Left forelimb (tissue), 1 donor: ENCODE data around the gene SETBP1.
"Not testable (repeated sequence)": the region's sequence is repeated elsewhere in the genome, so short reads cannot be mapped to it uniquely, and the experiment has no call there.

Experiments used
- DNase-seq: peaks from one replicate; pipeline ENCODE4 v3.0.0-alpha.2; 2018; ENCODE audit warnings: low spot score

The SETBP1 gene

DNA sequence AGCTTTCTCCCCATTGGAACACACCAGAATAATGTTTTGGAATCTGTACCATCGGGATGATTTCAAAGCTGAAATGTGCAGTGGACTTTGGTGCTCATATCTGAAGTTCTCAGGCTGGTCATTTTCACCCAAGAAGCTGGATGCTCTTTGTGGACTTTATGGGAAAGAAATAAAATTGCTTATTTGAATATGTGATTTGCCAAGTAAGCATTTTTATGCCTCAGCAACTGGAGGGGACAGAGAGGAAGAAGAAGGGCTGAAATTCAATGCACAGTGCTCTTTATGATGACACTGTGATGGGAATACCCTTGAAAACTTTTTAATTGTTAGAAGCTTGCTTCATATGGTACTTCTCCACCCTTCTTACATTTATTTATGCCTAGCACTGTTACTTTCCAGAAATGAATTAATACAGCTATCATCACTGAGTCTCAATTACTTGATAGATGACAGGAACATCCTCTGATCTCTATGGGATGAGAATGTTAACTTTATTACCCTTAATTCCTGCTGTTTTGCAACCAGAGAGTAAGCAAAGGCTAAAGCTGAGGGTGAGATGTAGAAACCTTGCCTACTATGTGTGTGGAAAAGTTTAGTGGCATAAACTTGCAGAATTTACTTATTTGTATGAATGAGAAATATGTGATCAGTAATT, 23.6 kb downstream of the SETBP1 start:
- no peak for DNase-seq

DNA sequence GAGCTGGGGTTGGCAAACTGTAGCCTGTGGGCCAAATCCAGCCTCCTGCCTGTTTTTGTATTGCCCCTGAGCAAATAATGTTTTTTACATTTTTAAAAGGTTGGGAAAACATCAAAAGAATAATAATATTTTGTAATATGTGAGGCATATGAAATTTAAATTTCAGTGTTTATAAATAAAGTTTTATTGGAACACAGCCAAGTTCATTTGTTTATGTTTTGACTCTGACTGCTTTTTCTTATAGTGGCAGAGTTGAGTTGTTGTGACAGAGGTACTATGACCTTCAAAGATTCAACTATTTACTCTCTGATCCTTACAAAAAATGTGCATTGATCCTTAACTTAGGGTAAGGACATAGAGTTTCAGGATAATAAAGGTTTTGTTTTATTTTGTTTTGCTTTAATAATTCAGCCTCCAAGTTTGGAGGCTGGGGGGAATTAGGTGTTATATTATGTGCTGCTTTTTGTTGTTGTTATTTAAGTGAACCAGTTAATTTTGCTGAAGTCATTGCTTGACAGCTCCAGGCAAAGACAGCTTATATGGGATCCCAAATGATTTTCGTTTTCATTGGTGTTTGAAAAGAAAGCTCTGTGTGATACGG, 24.5 kb downstream of the SETBP1 start:
- no peak for DNase-seq

DNA sequence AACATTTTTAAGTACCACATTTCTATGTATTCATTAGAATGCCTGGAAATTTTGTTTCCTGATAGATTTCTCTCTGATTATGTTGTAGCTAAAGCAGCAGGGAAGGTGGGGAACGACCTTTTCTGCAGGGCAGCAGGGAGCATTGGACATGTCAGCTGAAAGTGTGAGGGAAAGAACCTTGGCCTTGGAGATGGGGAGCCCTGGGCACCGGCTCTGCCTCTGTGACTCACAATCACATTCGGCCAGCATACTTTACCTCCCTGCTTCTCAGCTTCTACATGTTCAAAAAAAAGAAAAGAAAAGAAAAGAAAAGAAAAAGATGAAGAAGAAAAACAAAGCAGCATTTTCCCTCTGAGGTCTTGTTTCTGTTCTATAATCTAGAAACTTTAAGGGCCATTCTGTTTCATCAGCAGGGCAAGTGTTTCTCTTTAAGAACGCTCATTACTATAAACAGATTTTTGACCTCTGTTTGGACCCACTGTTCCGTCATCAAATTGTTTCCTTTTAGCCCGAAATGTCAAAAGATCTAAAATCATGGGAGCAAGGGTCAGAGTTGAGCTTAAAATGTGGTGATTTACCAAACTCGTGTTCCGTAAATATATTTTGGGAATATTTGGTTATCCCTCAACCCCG, 27.9 kb downstream of the SETBP1 start:
- no peak for DNase-seq

DNA sequence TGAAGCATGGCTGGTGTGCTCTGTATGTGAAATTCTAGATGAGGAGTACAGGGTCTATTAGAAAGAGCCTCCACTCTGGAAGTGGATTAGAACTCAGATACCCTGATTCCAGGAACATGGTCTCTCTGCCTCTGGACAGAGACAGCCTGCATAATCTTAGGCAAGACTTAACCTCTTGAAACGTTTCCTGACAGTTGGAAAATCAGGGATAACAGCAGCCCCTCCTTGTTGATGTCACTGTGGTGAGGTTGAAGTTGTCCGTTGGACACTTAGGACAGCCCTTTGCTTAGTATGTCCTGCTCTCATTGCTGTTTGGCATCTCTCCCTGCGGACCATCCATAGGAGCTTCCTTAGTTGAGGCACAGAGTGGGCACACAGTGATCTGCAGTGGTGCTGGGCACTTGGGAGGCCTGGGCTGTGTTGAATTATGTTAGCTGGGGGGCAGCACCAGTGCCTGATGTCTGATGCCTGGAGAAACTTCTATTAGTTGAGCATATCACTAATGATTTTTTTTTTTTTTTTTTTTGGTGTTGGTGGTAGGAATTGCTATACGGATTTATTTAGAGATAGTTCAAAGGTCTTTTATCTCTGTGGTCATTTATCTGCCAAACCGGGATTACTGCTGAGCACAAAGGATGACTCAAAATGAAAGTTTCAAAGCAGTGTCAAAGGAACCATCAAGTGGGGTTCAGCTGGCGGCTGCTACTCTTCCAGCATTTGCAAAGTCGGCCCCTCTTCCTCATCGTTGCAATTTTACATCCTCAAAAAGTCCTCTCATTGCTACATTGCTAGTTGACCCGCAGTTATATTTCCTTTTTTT, 28.8 kb downstream of the SETBP1 start:
- no peak for DNase-seq

DNA sequence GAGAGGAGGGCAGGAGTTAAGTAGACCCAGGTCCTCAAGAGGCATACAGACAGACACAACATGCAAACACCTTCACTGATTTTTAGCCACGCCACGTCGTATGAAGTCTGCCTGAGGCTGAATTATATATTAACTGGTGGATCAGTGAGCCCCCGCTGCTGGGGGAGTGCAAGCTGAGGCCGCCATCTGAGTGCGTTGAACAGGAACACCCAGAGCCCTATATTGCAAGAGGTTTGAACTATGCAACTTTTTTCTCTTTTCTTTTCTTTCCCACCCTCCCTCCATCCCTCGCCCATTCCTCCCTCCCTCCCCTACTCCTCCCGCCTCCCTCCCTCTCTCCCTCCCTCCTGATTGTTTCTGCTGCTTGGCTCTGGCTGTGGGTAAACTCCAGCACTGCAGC, 30.2 kb downstream of the SETBP1 start:
- DNase-seq, result no peak

DNA sequence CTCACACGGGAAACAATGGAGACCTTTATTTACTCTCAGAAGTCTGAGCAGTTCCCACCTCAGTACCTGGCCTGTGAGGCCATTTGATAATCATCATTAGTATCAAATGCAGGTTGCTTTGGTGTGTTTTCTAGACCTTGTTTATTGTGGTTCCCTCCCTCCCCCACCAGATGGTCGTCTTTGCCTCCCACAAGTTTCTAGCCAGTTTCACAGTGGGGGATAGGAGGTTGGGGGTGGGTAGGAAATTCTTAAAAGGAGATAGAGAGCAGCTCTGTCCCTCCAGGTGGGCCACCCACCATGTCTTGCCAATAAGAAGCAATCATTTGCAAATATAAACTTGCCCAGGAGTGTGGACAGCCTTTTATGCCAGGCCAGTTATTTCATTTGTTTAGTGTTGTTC, 31.3 kb downstream of the SETBP1 start:
- no peak for DNase-seq

DNA sequence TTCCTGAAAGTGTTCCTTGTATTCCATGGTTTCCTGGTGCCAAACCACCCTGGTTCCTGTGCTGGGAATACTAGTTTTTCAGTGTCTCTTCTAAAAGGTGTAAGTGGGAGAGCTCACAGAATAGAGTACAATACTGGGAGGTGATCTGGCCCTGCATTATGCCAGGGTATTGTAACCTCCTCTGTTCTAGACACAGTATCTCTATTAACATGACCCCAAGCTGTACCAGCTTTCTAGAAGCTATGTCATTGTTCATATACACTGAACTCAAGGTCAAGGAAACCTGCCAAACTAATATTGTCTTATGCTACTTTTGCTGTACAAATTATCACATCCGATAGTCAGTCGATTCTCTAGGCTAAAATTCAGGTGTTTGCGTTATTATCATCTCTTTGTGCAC, 32.7 kb downstream of the SETBP1 start:
- DNase-seq, result no peak

DNA sequence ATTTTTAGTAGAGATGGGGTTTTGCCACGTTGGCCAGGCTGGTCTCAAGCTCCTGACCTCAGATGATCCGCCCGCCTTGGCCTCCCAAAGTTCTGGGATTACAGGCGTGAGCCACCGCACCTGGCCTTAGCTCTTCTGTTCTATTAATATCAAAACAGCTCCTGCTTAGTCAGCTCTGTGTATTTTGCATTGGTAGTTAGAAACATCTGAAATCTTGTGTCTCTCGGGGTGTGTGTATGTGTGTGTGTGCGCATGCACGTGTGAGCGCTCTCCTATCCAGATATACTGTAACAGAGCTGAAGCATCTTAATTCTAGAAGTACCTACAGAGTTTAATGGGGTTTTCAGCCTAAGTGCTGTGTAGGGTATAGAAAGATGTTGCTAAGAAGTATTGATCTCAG, 33.7 kb downstream of the SETBP1 start:
- no peak for DNase-seq

DNA sequence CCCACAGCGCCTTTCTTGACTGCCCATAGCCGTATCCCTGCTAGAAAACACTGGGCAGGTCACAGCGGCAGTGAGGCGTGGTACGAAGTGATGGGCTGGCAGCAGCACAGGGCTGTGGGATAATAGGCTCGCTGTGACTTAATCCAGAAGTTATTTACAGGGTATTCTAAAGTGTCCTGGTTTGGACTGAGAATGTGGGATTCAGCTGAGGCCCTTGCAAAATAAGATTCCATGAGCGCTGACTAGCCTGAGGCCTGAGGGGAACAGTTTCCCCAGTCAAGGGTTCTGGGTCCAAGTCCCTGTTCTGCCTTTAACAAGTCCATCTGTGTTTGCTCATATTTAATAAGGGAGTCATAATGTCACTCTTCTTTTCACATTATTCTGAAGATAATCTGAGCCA, 34.6 kb downstream of the SETBP1 start:
- no peak for DNase-seq

DNA sequence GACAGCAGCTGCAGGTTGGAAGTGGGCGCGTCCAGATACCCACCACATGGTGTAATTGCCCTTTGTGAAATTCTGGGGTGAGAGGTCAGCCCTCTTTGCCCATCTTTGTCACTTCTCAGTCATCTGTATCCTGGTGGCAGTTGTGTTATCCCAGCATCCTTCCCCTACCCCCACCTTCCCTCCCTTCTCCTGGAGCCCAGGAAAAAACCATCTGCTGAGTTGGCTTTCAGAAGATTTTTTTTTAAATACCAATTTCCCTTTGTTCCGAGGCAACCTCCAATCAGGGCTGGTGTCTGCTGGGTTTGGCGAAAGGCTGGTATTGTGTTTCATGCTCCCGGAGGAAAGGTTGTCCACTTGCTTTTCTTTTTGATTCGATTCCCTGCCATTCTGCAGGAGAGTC, 35.2 kb downstream of the SETBP1 start:
- DNase-seq, result no peak

DNA sequence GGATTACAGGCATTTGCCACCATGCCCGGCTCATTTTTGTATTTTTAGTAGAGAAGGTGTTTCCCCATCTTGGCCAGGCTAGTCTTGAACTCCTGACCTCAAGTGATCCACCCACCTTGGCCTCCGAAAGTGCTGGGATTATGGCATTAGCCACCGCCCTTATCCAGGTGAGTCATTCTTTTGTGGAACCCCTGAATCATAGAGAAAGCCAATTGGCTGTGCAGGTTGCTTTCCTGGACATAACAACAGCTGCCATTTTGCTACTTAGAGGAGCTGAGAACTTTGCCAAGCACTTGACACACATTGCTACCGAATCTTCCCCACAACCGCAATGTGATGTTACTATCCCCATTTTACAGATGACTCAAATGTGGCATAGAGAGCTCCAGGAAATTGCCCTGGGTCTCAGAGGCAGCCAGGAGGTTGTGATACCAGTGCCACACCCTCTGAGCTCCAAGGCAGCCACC, 36.0 kb downstream of the SETBP1 start:
- no peak for DNase-seq

DNA sequence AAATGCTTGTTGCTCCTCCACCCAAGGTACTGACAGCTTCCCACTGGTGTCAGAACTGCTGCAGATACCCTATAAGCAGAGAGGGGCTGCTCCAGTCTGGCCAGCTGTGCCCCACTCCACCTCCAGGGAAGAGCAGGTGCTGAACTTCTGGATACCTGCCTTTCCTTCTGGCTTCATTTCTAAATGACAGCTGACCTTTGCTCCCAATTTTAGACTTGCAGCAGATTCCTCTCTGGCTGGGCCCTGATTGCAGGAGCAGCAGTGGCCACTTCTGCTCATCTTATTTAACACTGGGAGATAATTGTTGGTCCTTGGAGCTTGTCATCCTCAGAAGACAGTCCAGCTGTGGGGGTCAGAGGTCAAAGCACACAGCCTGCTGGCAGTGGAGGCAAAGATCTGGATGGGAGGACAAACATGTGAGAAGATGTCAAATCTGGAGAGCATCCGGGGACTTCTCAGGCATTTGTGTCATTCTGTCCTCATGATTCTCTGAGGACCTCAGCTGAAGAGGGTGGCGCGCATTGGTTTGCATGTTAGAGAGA, 38.9 kb downstream of the SETBP1 start:
- DNase-seq, result no peak

DNA sequence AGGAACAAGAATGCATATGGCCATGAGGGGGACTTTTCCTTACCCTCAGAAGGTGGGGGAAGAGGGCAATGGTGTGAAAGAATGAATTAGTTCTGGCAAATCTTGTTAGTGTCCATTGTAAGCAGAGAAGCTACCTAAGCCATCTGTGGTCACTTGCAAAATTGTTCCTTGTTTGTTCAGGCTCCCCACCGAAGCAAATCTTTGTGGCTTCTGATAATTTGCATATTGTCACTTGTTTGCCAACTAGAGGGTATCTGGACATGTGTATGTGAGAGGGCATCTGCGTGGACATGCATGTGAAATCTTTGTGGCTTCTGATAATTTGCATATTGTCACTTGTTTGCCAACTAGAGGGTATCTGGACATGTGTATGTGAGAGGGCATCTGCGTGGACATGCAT, 41.1 kb downstream of the SETBP1 start:
- not testable (repeated sequence) for DNase-seq

DNA sequence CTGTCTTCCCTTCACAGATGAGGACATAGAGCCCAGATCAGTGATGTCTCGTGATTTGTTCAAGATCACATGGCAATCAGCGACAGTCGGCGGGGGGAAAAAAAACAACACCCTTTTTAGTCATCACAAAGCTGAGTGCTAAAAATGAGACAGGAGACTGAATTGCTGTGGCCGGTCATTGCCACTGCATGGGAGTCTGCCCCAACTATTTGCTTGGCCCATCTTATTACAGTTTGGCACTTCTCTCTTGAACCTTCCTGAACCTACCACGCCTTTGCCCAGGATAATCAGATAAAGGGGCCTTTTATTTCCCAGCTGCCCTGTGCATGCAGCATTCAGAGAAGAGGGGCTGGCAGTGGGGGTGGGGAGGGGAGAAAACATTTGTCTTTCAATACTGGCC, 42.7 kb downstream of the SETBP1 start:
- DNase-seq, result no peak

DNA sequence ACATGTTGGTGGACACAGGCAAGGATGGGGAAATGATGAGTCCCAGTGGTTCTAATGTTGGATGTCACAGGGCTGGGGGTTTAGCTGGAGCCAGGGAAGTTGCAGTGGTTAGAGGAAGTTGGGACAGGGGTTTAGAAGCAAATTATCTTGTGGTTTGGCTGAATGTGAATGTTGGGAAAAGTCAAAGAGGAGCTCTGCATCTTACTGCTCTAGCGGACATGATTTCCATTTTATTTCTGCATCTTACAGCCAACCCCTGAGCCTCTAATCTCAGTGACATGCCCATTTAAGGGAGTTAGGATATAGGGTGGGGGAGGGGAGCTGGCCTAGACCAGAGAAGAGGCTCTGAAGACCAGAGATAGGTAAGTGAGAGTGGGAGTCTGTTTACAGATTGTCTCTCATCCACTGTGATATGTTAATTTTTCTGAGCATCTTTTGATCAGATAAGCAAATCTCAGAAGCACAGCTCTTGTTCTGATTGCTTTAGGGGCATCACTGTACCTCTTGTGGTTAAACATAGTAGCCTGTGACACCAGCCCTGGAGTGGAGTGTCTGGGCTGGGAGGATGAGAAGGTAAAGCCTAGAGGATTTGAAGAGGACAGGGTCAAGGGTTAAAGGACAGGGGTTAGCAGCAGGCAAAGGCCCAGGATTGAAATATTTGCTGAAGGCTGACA, 43.6 kb downstream of the SETBP1 start:
- no peak for DNase-seq

DNA sequence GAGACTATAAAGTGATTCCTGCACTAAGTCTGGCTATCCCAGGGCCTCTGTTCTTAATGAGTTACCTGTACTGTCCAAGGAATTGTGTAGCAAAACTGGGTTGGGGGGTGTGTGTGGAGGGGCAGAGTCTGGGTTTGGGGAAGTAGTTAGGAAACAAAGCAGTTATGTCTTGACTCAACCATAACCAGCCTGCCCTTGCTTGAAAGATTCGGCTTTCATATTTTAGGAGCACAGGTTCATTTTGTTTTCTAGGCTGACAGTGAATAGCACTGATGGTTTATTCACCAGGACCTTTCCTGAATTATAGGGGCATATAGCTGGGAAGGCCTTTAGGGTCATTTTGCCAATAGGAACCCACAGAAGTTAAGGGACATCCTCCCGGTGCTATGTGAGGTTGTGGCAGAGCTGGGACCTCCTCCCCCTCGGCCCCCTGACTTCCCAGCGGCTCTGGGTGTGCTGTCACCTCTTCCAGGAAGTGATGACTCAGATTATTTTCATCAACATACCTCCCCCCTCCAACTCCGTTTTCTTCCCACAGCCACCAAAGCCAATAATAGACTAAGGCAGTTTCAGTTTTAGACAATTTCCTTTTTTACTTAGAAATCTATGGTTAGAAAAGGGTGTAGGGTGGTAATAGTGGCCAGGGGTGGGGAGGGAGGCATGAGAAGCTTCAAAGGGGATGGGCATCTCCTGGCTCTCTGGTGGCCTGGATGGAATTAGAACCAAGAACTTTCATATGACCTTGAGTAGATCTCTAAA, 44.8 kb downstream of the SETBP1 start:
- DNase-seq, result no peak

DNA sequence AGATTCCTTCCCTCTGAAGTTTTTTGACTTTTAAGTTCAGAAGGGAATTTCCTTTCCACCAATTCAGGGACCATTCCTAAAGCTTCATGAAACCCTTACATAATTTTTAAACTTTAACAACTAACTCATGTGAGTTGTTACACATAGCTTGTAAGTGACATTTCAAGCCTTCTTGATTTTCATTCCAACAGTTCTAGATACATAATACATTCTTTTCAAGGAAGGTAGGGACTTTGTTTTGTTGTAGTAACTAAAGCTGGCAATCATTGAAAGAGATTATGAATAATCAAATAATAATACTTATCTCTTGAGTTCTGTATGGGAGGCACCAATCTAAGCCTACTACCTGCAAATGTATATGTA, 45.4 kb downstream of the SETBP1 start:
- no peak for DNase-seq

DNA sequence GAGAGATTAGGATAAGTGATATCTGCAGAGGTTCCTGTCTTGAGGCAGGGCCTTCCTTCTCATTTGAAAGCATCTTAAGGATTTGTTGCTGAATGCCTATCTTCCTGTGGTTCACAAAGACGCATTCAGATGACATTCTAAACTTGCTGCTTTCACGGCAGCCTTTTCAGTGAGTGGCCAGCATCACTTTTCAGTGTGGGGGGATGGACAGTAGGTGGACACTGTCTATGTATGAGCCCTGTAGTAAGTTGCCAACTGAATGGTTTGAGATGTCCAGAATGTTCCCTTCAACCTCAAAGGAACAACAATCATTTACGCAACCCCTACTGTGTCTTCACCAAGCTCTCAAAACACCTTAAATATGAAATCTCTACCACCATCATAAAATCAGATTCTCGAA, 46.6 kb downstream of the SETBP1 start:
- no peak for DNase-seq

DNA sequence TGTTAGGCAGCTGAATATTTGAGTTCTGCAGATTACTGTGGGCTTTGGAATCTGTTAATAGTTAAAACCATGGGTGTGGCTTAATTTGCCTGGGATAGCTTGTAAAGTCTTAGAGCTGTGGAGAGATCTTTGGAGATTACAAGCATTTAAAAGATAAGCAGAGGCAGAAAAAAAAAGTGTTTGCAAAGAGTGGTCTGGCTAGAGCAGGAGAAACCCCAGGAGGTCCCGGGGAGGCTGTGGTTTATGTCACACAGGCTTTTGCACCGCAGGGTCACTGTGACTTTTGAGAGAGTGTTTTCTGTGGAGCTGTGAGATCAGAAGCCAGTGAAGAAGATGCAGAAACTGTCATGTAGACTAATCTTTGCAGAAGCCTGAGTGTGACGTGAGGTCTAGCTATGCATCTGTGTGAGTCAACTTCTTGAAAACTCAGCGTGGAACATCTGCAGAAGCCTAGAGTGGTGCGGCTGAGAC, 49.0 kb downstream of the SETBP1 start:
- DNase-seq, result no peak

DNA sequence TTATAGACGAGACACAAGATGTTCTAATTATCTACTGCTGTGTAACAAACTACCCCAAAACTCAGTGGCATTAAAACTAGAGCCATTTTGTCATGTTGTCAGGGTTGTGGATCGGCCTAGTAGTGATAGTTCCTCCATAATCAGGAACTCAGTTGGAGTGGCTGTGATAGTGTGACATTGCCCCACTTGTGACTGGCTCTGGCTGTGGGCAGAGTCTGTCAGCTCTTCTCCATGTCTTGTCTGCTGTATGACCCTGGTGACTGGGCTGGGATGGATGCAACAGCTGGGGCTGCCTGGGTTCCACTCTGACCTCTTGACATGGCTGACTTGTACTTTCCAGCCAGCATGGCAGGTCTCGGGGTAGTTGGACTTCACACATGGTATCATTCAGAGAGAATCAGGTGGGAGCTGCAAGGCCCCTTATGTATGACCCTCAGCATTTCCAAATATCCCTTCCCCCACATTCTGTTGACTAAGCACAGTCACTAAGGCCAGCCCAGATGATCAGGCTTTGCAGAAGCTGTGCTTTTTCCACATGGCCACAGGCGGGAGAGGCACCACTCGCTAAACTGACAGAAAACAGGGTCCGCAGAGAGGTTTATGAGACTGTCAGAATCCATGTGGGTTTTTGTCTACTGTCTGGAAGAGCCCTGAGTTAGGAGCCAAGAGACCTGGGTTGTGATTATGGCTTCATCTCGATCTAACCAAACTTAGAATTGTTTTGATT, 50.3 kb downstream of the SETBP1 start:
- DNase-seq, result no peak
